ENCODE measurements around the gene TIMM17A.

GRCh38 chr1:202002507-202002906, 47.2 kb downstream of the TIMM17A start:
- no peak for TF ChIP-seq CTCF (IDR thresholded peaks at IDR 0.05; ENCODE audit: insufficient read depth, low read length)
- TF ChIP-seq REST (IDR thresholded peaks at IDR 0.05; ENCODE audit: insufficient replicate concordance, low read depth) = no peak

Data from HL-60 (cell line).